T1000 (cell line): ENCODE measurements around the gene CLEC2L.

Experiments used
- DNase-seq: peaks from one replicate; lab custom pipeline; 2025; ENCODE audit warnings: mixed read lengths; lab: John Stamatoyannopoulos, UW

The CLEC2L gene

GRCh38 chr7:139575338-139575680 is 51.8 kb downstream of the CLEC2L start:
- no peak for DNase-seq

GRCh38 chr7:139576179-139576973 is 52.9 kb downstream of the CLEC2L start:
- DNase-seq, result no peak

GRCh38 chr7:139580435-139580834 is 57.0 kb downstream of the CLEC2L start:
- no peak for DNase-seq

GRCh38 chr7:139582130-139582650 is 58.7 kb downstream of the CLEC2L start:
- DNase-seq, result no peak

GRCh38 chr7:139582671-139583155 is 59.2 kb downstream of the CLEC2L start:
- no peak for DNase-seq

GRCh38 chr7:139583826-139584553 is 60.5 kb downstream of the CLEC2L start:
- no peak for DNase-seq

- DNase-seq, result no peak
Measured at GRCh38 chr7:139585042-139585441, 61.6 kb downstream of the CLEC2L start.

- no peak for DNase-seq
Measured at GRCh38 chr7:139586286-139586685, 62.8 kb downstream of the CLEC2L start.

- DNase-seq, result no peak
Measured at GRCh38 chr7:139587535-139587934, 64.0 kb downstream of the CLEC2L start.

- no peak for DNase-seq
Measured at GRCh38 chr7:139588632-139589031, 65.1 kb downstream of the CLEC2L start.

GRCh38 chr7:139589474-139589873 is 66.0 kb downstream of the CLEC2L start:
- no peak for DNase-seq

- DNase-seq, result no peak
Measured at GRCh38 chr7:139591550-139592195, 68.2 kb downstream of the CLEC2L start.

- no peak for DNase-seq
Measured at GRCh38 chr7:139592801-139593461, 69.4 kb downstream of the CLEC2L start.

- no peak for DNase-seq
Measured at GRCh38 chr7:139594090-139594489, 70.6 kb downstream of the CLEC2L start.
